Breast epithelium (tissue), 4 donors: ENCODE results near the gene MALAT1. TPM values are rescaled to one million over a fixed set of nuclear protein-coding genes. Genes with fewer than 3 reads are reported as not detected.
"Not testable (repeated sequence)": the region's sequence is repeated elsewhere in the genome, so short reads cannot be mapped to it uniquely, and the experiment has no call there.

Experiments
- DNase-seq, 2 donors: peaks; one replicate each; pipeline ENCODE4 v3.0.0-alpha.2; 2019; ENCODE audit warnings: low spot score in 2 of 2
- H3K27ac ChIP-seq, 2 donors: fragments of 200-600 bp; sonication (generic) in 1 of 2; one replicate each; pipeline ENCODE4 v1.5.1; 2016 to 2019; ENCODE audit warnings: mild to moderate bottlenecking in 1 of 2
- H3K27me3 ChIP-seq, 2 donors: fragments of 200-600 bp; sonication (generic) in 1 of 2; one replicate each; pipeline versions ENCODE4 v1.5.1 to v1.6.0; 2017 to 2019; ENCODE audit warnings: control low read depth in 1 of 2, mild to moderate bottlenecking in 1 of 2
- H3K36me3 ChIP-seq: fragments of 200-600 bp; one replicate; pipeline ENCODE4 v1.5.1; 2019
- H3K4me1 ChIP-seq, 2 donors: fragments of 200-600 bp; sonication (generic); one replicate each; pipeline ENCODE4 v1.5.1; 2016 to 2019; ENCODE audit warnings: control low read depth in 1 of 2
- H3K4me3 ChIP-seq, 3 donors: fragments of 200-600 bp; sonication (generic); 1 replicate in 2 of 3; 2 replicates in 1 of 3; pipeline ENCODE4 v1.5.1; 2016 to 2019; ENCODE audit warnings: mild to moderate bottlenecking in 3 of 3, moderate library complexity in 2 of 3
- H3K9me3 ChIP-seq, 2 donors: fragments of 200-600 bp; sonication (generic) in 1 of 2; one replicate each; pipeline ENCODE4 v1.5.1; 2016 to 2019; ENCODE audit warnings: control low read depth in 1 of 2
- POLR2A ChIP-seq: fragments of 450-650 bp; IDR thresholded peaks from one replicate; pipeline ENCODE4 v1.6.1; 2016; ENCODE audit warnings: antibody characterized with exemption, mild to moderate bottlenecking, moderate library complexity
- POLR2AphosphoS5 ChIP-seq, 3 donors: sonication (generic); formaldehyde crosslinking; IDR thresholded peaks; one replicate each; pipeline ENCODE4 v1.6.1; 2017; ENCODE audit warnings: antibody characterized with exemption in 3 of 3
- intact Hi-C: fragments of 100-400 bp; cut with DNase I; formaldehyde crosslinking; loops from one replicate; pipeline ENCODE4 v1.15.1; 2023; ENCODE audit warnings: low total_unique reads
- total RNA-seq, 3 donors: library from RNA; depleted of rRNA; stranded (reverse); fragments of >200 nt; gene quantifications; one replicate each; pipeline ENCODE4 v1.1.0, GENCODE V29; 2016
- TF ChIP-seq, protein P1 (sequence below), 3 donors: fragments of 450-650 bp; IDR thresholded peaks; one replicate each; pipeline ENCODE4 v1.5.1; 2016 to 2017; ENCODE audit warnings: antibody characterized with exemption in 3 of 3, mild to moderate bottlenecking in 3 of 3, moderate library complexity in 3 of 3

MALAT1 gene
- total RNA-seq, 3 donors from 2014 or later, result 14,217 to 22,312 (median 18,959) TPM

DNA sequence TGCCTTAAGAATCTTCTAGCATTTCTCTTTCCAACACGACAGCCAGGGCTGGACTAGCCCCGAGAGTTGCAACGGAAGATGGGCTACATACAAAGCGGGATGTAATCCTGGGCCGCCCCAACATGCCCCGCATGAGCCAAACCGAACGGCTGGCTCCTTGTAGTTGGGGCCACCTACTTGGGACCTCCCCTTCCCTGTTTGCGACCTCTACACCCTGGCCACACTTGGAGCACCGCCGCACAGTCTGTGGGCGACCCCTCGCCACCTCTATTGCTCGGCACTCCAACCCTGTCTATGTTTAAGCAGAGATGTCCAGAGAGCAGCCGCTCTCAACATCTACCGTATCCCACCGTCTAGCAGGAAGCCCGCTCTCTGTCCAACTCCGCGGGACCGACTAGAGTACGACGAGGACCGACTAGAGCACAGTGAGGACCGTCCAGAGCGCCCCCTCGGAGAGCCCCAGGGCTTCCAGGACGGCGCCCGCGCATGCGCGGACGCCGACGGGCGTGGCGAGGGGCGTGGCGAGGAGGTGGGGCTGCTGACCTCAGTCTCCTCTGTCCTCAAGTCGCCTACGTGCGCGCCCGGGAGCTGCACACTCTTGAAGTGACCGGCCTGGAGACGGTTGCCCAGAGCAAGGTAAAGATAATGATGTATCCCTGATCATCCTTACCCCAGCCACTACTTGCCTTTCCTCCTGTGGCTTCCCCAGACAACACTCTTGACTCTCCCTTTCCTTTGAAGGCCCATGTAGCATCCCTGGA lies 44.0 kb upstream of the MALAT1 start:
- TF ChIP-seq POLR2AphosphoS5 (IDR thresholded peaks at IDR 0.05), result peak; percentile 48 to 59 (median 57)
- TF ChIP-seq, protein P1, sequence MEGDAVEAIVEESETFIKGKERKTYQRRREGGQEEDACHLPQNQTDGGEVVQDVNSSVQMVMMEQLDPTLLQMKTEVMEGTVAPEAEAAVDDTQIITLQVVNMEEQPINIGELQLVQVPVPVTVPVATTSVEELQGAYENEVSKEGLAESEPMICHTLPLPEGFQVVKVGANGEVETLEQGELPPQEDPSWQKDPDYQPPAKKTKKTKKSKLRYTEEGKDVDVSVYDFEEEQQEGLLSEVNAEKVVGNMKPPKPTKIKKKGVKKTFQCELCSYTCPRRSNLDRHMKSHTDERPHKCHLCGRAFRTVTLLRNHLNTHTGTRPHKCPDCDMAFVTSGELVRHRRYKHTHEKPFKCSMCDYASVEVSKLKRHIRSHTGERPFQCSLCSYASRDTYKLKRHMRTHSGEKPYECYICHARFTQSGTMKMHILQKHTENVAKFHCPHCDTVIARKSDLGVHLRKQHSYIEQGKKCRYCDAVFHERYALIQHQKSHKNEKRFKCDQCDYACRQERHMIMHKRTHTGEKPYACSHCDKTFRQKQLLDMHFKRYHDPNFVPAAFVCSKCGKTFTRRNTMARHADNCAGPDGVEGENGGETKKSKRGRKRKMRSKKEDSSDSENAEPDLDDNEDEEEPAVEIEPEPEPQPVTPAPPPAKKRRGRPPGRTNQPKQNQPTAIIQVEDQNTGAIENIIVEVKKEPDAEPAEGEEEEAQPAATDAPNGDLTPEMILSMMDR (IDR thresholded peaks at IDR 0.05), result no peak
- peak; percentile 56 for TF ChIP-seq POLR2A
- peak overlapping the region; percentile 50 to 70 (median 56) for H3K4me3 ChIP-seq
- H3K36me3 ChIP-seq, result no peaks in the 10 kb centered on the region
- H3K9me3 ChIP-seq, result no peaks in the 10 kb centered on the region
- intact Hi-C loops, result no loop called here
- peak; percentile 77 to 86 for DNase-seq
- peak overlapping the region; percentile 86 to 90 for H3K27ac ChIP-seq
- H3K4me1 ChIP-seq, result peaks cover 0 to 3% of the 10 kb centered on the region in 2 donors
- H3K27me3 ChIP-seq, result no peaks in the 10 kb centered on the region

GRCh38 chr11:65456418-65456817 lies 42.4 kb upstream of the MALAT1 start:
- intact Hi-C loops, result no loop called here
- H3K4me1 ChIP-seq, result peaks cover 0 to 3% of the 10 kb centered on the region in 2 donors
- H3K9me3 ChIP-seq, result no peaks in the 10 kb centered on the region
- no peaks in the 10 kb centered on the region for H3K27me3 ChIP-seq
- DNase-seq, result no peak
- no peak for TF ChIP-seq POLR2AphosphoS5 (IDR thresholded peaks at IDR 0.05)
- TF ChIP-seq POLR2A, result no peak
- TF ChIP-seq, protein P1 (IDR thresholded peaks at IDR 0.05), result no peak
- no peak overlapping the region for H3K27ac ChIP-seq
- H3K36me3 ChIP-seq, result no peaks in the 10 kb centered on the region
- peak overlapping the region in 1 of 3 donors; percentile 33 for H3K4me3 ChIP-seq

- TF ChIP-seq, protein P1 (IDR thresholded peaks at IDR 0.05), result no peak
- TF ChIP-seq POLR2AphosphoS5 (IDR thresholded peaks at IDR 0.05) (no peak), POLR2A (no peak)
- no peak for DNase-seq
- H3K9me3 ChIP-seq, result no peaks in the 10 kb centered on the region
- H3K27me3 ChIP-seq, result no peaks in the 10 kb centered on the region
- peaks cover 0 to 3% of the 10 kb centered on the region in 2 donors for H3K4me1 ChIP-seq
- no peak overlapping the region for H3K4me3 ChIP-seq
- H3K36me3 ChIP-seq, result no peaks in the 10 kb centered on the region
- no peak overlapping the region for H3K27ac ChIP-seq
- intact Hi-C loops, result no loop called here
Measured at GRCh38 chr11:65459552-65459951, 39.3 kb upstream of the MALAT1 start.

- H3K27me3 ChIP-seq, H3K4me3 ChIP-seq, DNase-seq, intact Hi-C loops, H3K4me1 ChIP-seq, H3K36me3 ChIP-seq, H3K27ac ChIP-seq, H3K9me3 ChIP-seq: not testable (repeated sequence)
Measured at GRCh38 chr11:65465471-65465870, 33.4 kb upstream of the MALAT1 start.

DNA sequence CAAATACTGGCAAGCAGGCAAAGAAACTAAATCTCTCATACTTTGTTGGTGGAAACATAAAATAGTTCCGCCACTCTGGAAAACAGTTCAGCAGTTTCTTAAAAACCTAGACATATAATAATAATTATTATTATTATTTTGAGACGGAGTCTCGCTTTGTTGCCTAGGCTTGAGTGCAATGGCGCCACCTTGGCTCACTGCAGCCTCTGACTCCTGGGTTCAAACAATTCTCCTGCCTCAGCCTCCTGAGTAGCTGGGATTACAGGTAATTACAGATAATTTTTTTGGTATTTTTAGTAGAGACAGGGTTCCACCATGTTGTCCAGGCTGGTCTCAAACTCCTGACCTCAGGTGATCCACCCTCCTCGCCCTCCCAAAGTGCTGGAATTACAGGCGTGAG lies 31.5 kb upstream of the MALAT1 start:
- H3K9me3 ChIP-seq, H3K4me1 ChIP-seq, intact Hi-C loops, H3K27me3 ChIP-seq, H3K27ac ChIP-seq, H3K4me3 ChIP-seq, DNase-seq, H3K36me3 ChIP-seq: not testable (repeated sequence)

DNA sequence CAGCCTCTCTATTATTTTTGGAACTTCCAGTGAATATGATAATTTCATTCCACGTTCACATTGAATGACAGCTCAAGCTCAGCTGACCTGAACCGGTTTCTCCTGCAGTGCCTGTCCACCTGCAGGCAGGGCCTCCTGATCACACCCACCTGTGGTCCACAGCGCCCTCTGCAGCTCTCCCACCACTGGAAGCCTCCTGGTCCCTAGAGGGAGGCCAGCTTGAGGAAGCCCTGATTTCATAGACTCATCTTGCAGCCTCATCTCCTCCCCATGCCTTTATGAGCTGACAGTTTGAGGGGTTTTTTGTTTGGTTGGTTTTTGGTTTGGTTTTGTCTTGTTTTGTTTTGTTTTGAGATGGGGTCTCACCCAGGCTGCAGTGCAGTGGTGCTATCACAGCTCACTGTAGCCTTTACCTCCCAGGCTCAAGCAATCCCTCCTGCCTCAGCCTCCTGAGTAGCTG lies 29.9 kb upstream of the MALAT1 start:
- H3K4me1 ChIP-seq, result peaks cover 8 to 9% of the 10 kb centered on the region in 2 donors
- intact Hi-C loops, result no loop called here
- peak; percentile 84 to 90 for DNase-seq

More for the DNA sequence above, 29.9 kb upstream of the MALAT1 start:
- no peaks in the 10 kb centered on the region for H3K36me3 ChIP-seq
- no peak overlapping the region for H3K27ac ChIP-seq
- TF ChIP-seq, protein P1 (IDR thresholded peaks at IDR 0.05), result peak; percentile 65 to 93 (median 71)
- TF ChIP-seq POLR2A (no peak), POLR2AphosphoS5 (IDR thresholded peaks at IDR 0.05) (peak; percentile 38 to 69 (median 41))
- no peak overlapping the region for H3K4me3 ChIP-seq
- no peaks in the 10 kb centered on the region for H3K27me3 ChIP-seq
- no peaks in the 10 kb centered on the region for H3K9me3 ChIP-seq
